OCI-LY3 (cell line): ENCODE measurements around the gene C1orf105.

Experiments used
- EZH2phosphoT487 ChIP-seq: fragments of 200-600 bp; shearing (Covaris generic); IDR thresholded peaks from 2 replicates; pipeline ENCODE4 v1.6.1; 2018; ENCODE audit warnings: antibody characterized with exemption, mixed run types, low read depth
- TF ChIP-seq, protein P1 (sequence below): fragments of 200-600, 300-600 bp; sonication (generic); IDR thresholded peaks from 2 replicates; pipeline ENCODE4 v1.5.1; 2014; ENCODE audit warnings: antibody characterized with exemption, low read length, low read depth

DNA sequence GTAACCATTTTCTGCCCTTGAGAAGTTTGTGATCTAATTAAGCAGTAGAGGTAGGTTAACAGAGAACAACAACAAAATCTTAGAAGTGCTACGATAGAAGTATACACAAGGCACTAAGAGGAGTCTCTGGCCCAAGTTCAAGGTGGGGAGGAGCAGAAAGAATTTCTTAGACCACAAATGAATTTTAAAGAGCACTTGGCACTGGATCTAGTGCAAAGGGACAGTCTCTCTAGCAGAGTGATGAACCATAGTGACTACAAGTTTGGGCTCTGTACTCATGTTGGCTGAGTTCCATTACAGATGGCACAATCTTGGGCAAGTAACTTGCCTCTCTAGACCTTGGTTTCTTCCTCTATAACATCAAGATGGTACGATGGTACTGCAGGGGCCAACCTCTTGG, 56.7 kb downstream of the C1orf105 start:
- TF ChIP-seq, protein P1, sequence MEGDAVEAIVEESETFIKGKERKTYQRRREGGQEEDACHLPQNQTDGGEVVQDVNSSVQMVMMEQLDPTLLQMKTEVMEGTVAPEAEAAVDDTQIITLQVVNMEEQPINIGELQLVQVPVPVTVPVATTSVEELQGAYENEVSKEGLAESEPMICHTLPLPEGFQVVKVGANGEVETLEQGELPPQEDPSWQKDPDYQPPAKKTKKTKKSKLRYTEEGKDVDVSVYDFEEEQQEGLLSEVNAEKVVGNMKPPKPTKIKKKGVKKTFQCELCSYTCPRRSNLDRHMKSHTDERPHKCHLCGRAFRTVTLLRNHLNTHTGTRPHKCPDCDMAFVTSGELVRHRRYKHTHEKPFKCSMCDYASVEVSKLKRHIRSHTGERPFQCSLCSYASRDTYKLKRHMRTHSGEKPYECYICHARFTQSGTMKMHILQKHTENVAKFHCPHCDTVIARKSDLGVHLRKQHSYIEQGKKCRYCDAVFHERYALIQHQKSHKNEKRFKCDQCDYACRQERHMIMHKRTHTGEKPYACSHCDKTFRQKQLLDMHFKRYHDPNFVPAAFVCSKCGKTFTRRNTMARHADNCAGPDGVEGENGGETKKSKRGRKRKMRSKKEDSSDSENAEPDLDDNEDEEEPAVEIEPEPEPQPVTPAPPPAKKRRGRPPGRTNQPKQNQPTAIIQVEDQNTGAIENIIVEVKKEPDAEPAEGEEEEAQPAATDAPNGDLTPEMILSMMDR, result no peak
- no peak for TF ChIP-seq EZH2phosphoT487
